Vagina (tissue), 2 donors: ENCODE measurements around the gene CDKN1A.

Source experiments
- CTCF ChIP-seq, 3 experiments: fragments of 450-650 bp in 2 of 3; fragments of 200-600 bp in 1 of 3; sonication (generic) in 1 of 3; IDR thresholded peaks; one replicate each; pipeline ENCODE4 v1.5.1; 2017 to 2019; ENCODE audit warnings: antibody characterized with exemption in 3 of 3, mild to moderate bottlenecking in 2 of 3, moderate library complexity in 2 of 3
- POLR2A ChIP-seq, 2 donors: fragments of 450-650 bp; IDR thresholded peaks; one replicate each; pipeline ENCODE4 v1.6.1; 2017; ENCODE audit warnings: antibody characterized with exemption in 2 of 2, mild to moderate bottlenecking in 2 of 2, moderate library complexity in 2 of 2
- POLR2AphosphoS5 ChIP-seq, 2 donors: sonication (generic); formaldehyde crosslinking; IDR thresholded peaks; one replicate each; pipeline ENCODE4 v1.9.0; 2017; ENCODE audit warnings: antibody characterized with exemption in 2 of 2, mild to moderate bottlenecking in 2 of 2, low read depth in 1 of 2; ENCODE audit not compliant: insufficient read depth in 1 of 2

DNA sequence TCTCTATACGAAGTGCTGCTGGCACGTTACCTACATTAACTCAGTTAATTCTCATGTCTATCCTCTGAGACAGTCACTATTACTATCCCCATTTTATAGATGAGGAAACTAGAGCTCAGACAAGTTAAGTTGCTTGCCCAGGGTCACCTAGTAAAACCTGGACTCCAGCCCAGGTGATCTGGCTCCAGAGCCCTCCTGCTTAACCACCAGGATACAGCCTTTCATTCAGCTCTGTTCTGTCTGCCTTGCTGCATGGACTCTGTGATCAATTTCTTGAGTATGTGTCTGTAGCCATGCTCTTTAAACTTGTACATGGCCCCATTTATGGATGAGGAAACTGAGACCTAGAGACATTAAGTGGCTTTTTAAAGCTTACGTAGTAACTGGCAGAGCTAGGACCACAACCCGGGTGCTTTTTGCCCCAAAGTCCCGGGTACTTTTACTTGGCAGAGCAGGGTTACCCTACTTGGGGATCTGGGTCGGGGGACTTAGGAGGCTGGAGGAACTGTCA lies 4.7 kb downstream of the CDKN1A start:
- TF ChIP-seq POLR2AphosphoS5 (IDR thresholded peaks at IDR 0.05; ENCODE audit: insufficient read depth in 1 of 2, low read depth in 1 of 2) (no peak), CTCF (IDR thresholded peaks at IDR 0.05) (no peak), POLR2A (IDR thresholded peaks at IDR 0.05) (no peak)
